ENCODE measurements around the gene NFE2L1.
"Not testable (repeated sequence)": the region's sequence is repeated elsewhere in the genome, so short reads cannot be mapped to it uniquely, and the experiment has no call there.

NFE2L1 gene

GRCh38 chr17:48068491-48068961, 20.4 kb downstream of the NFE2L1 start:
- DNase-seq (ENCODE audit: low read depth), result no peak

- DNase-seq (ENCODE audit: low read depth), result no peak
Observed at GRCh38 chr17:48070195-48070594, 22.0 kb downstream of the NFE2L1 start.

- DNase-seq (ENCODE audit: low read depth), result no peak
Observed at GRCh38 chr17:48071654-48072053, 23.5 kb downstream of the NFE2L1 start.

GRCh38 chr17:48072811-48073210, 24.7 kb downstream of the NFE2L1 start:
- not testable (repeated sequence) for DNase-seq (ENCODE audit: low read depth)

GRCh38 chr17:48073566-48074094, 25.5 kb downstream of the NFE2L1 start:
- DNase-seq (ENCODE audit: low read depth), result not testable (repeated sequence)

- DNase-seq (ENCODE audit: low read depth), result peak; percentile 71
Observed at GRCh38 chr17:48074322-48075081, 26.3 kb downstream of the NFE2L1 start.

GRCh38 chr17:48077152-48077551, 29.0 kb downstream of the NFE2L1 start:
- not testable (repeated sequence) for DNase-seq (ENCODE audit: low read depth)

- DNase-seq (ENCODE audit: low read depth), result no peak
Observed at GRCh38 chr17:48081858-48082257, 33.7 kb downstream of the NFE2L1 start.

GRCh38 chr17:48084932-48085331, 36.8 kb downstream of the NFE2L1 start:
- no peak for DNase-seq (ENCODE audit: low read depth)

GRCh38 chr17:48093341-48094045, 45.3 kb downstream of the NFE2L1 start:
- no peak for DNase-seq (ENCODE audit: low read depth)

- DNase-seq (ENCODE audit: low read depth), result no peak
Observed at GRCh38 chr17:48095611-48096010, 47.5 kb downstream of the NFE2L1 start.

GRCh38 chr17:48100160-48100559, 52.0 kb downstream of the NFE2L1 start:
- no peak for DNase-seq (ENCODE audit: low read depth)

GRCh38 chr17:48100591-48101011, 52.4 kb downstream of the NFE2L1 start:
- DNase-seq (ENCODE audit: low read depth), result no peak

GRCh38 chr17:48101012-48101720, 53.0 kb downstream of the NFE2L1 start, which contains the start of gene CBX1:
CBX1 (minus strand) TSS chr17:48101478; CDS start chr17:48077004, 24,474 bp downstream.
- DNase-seq (ENCODE audit: low read depth), result peak; percentile 89

GRCh38 chr17:48102043-48102750, 54.0 kb downstream of the NFE2L1 start:
- DNase-seq (ENCODE audit: low read depth), result no peak

- DNase-seq (ENCODE audit: low read depth), result no peak
Observed at GRCh38 chr17:48102798-48103715, 54.9 kb downstream of the NFE2L1 start.

- DNase-seq (ENCODE audit: low read depth), result no peak
Observed at GRCh38 chr17:48104440-48104839, 56.3 kb downstream of the NFE2L1 start.

- no peak for DNase-seq (ENCODE audit: low read depth)
Observed at GRCh38 chr17:48106802-48107136, 58.6 kb downstream of the NFE2L1 start.

GRCh38 chr17:48107137-48108055, 59.2 kb downstream of the NFE2L1 start, which contains the start of gene SNX11:
SNX11 (plus strand) TSS chr17:48107766; CDS start chr17:48112044, 4,278 bp downstream.
- DNase-seq (ENCODE audit: low read depth), result peak; percentile 95
